ENCODE results near the gene S100Z.

- no peak for TF ChIP-seq CTCF (IDR thresholded peaks at IDR 0.05)
- no peak for TF ChIP-seq POLR2A (IDR thresholded peaks at IDR 0.05)
- no peak for TF ChIP-seq EP300 (IDR thresholded peaks at IDR 0.05)
Measured at GRCh38 chr5:76941442-76941841, 91.6 kb downstream of the S100Z start.
